ENCODE data around the gene CA11.
A peak's percentile ranks its signal among the peaks of the same experiment; 100 is the strongest.

CA11 gene

GRCh38 chr19:48627865-48628314 is 18.1 kb downstream of the CA11 start:
- no peak for DNase-seq

- no peak for DNase-seq
Measured at GRCh38 chr19:48627201-48627864, 18.7 kb downstream of the CA11 start.

- no peak for DNase-seq
Measured at GRCh38 chr19:48625891-48626327, 20.1 kb downstream of the CA11 start.

GRCh38 chr19:48624791-48625723 is 20.9 kb downstream of the CA11 start:
- DNase-seq = no peak

- DNase-seq = peak; percentile 96 to 98
Measured at GRCh38 chr19:48624067-48624594, 21.9 kb downstream of the CA11 start.

- no peak for DNase-seq
Measured at GRCh38 chr19:48623556-48624066, 22.4 kb downstream of the CA11 start.

GRCh38 chr19:48619692-48620585 is 26.0 kb downstream of the CA11 start:
- no peak for DNase-seq

GRCh38 chr19:48618916-48619691 is 26.9 kb downstream of the CA11 start, which contains the start of the genes RPL18 and SPHK2:
Gene RPL18 (minus strand): TSS chr19:48619178. CDS start chr19:48619143, 35 bp downstream.
Gene SPHK2 (plus strand): TSS chr19:48619506. CDS start chr19:48620515, 1,009 bp downstream.
- DNase-seq = peak; percentile 97 to 99

GRCh38 chr19:48618278-48618915 is 27.6 kb downstream of the CA11 start:
- DNase-seq = no peak

GRCh38 chr19:48617146-48617937 is 28.6 kb downstream of the CA11 start:
- DNase-seq = no peak

- no peak for DNase-seq
Measured at GRCh38 chr19:48616491-48617056, 29.4 kb downstream of the CA11 start.

GRCh38 chr19:48616041-48616436 is 29.9 kb downstream of the CA11 start:
- peak in 1 of 2 experiments; percentile 16 for DNase-seq

- DNase-seq = no peak
Measured at GRCh38 chr19:48615231-48616040, 30.6 kb downstream of the CA11 start.

GRCh38 chr19:48614436-48615230 is 31.4 kb downstream of the CA11 start, which contains the start of gene FAM83E:
Gene FAM83E (minus strand): TSS chr19:48615076. CDS start chr19:48613372, 1,704 bp downstream.
- DNase-seq = peak; percentile 23 to 64

GRCh38 chr19:48613852-48614435 is 32.0 kb downstream of the CA11 start:
- no peak for DNase-seq

GRCh38 chr19:48613024-48613851 is 32.7 kb downstream of the CA11 start:
- no peak for DNase-seq
